Coronary artery (tissue), 2 donors: ENCODE results near the gene ANAPC5.

Source experiments
- DNase-seq: peaks from one replicate; pipeline ENCODE4 v3.0.0-alpha.2; 2017; ENCODE audit warnings: low spot score
- H3K27ac ChIP-seq, 2 donors: fragments of 200-600 bp; sonication (generic); one replicate each; pipeline ENCODE4 v1.5.1; 2016 to 2019
- H3K4me3 ChIP-seq: fragments of 200-600 bp; sonication (generic); 2 replicates; pipeline ENCODE4 v1.5.1; 2016; ENCODE audit warnings: mild to moderate bottlenecking, moderate library complexity
- CTCF ChIP-seq: fragments of 200-600 bp; sonication (generic); IDR thresholded peaks from one replicate; pipeline ENCODE4 v1.5.1; 2019; ENCODE audit warnings: antibody characterized with exemption

The ANAPC5 gene

GRCh38 chr12:121330692-121331091 lies 21.5 kb downstream of the ANAPC5 start:
- no peak for DNase-seq
- no peak overlapping the region for H3K27ac ChIP-seq
- no peak for TF ChIP-seq CTCF
- no peak overlapping the region for H3K4me3 ChIP-seq

- no peak for TF ChIP-seq CTCF
- DNase-seq = no peak
- Histone ChIP-seq H3K4me3 (no peak overlapping the region), H3K27ac (no peak overlapping the region)
Measured at GRCh38 chr12:121330195-121330594, 22.0 kb downstream of the ANAPC5 start.

GRCh38 chr12:121328620-121329019 lies 23.6 kb downstream of the ANAPC5 start:
- no peak for TF ChIP-seq CTCF
- Histone ChIP-seq H3K4me3 (no peak overlapping the region), H3K27ac (no peak overlapping the region)
- DNase-seq = no peak

GRCh38 chr12:121326996-121327674 lies 25.1 kb downstream of the ANAPC5 start:
- no peak for TF ChIP-seq CTCF
- no peak for DNase-seq
- no peak overlapping the region for H3K27ac ChIP-seq

GRCh38 chr12:121325922-121326396 lies 26.3 kb downstream of the ANAPC5 start:
- no peak for DNase-seq
- TF ChIP-seq CTCF = no peak

More at GRCh38 chr12:121326996-121327674, 25.1 kb downstream of the ANAPC5 start:
- H3K4me3 ChIP-seq = no peak overlapping the region

GRCh38 chr12:121323908-121324307 lies 28.3 kb downstream of the ANAPC5 start:
- no peak for TF ChIP-seq CTCF
- Histone ChIP-seq H3K4me3 (no peak overlapping the region), H3K27ac (no peak overlapping the region)
- DNase-seq = no peak

More at GRCh38 chr12:121325922-121326396, 26.3 kb downstream of the ANAPC5 start:
- Histone ChIP-seq H3K27ac (no peak overlapping the region), H3K4me3 (no peak overlapping the region)

GRCh38 chr12:121318121-121318520 lies 34.1 kb downstream of the ANAPC5 start:
- Histone ChIP-seq H3K27ac (no peak overlapping the region), H3K4me3 (no peak overlapping the region)
- DNase-seq = no peak
- TF ChIP-seq CTCF = no peak
